ENCODE measurements around the gene BZW2.
"Not testable (repeated sequence)": the region's sequence is repeated elsewhere in the genome, so short reads cannot be mapped to it uniquely, and the experiment has no call there.

BZW2 gene

GRCh38 chr7:16675277-16675676, 29.3 kb downstream of the BZW2 start:
- no peak overlapping the region for H3K4me3 ChIP-seq (ENCODE audit: low read length)
- no peak for TF ChIP-seq ZNF274 (IDR thresholded peaks at IDR 0.05; ENCODE audit: low read depth, low read length)

GRCh38 chr7:16677978-16678494, 32.1 kb downstream of the BZW2 start:
- H3K4me3 ChIP-seq (ENCODE audit: low read length): no peak overlapping the region
- TF ChIP-seq ZNF274 (IDR thresholded peaks at IDR 0.05; ENCODE audit: low read depth, low read length): no peak

GRCh38 chr7:16678645-16679566, 32.9 kb downstream of the BZW2 start:
- H3K4me3 ChIP-seq (ENCODE audit: low read length): not testable (repeated sequence)

GRCh38 chr7:16684935-16685334, 39.0 kb downstream of the BZW2 start:
- no peak overlapping the region for H3K4me3 ChIP-seq (ENCODE audit: low read length)
- TF ChIP-seq ZNF274 (IDR thresholded peaks at IDR 0.05; ENCODE audit: low read depth, low read length): no peak

- no peak overlapping the region for H3K4me3 ChIP-seq (ENCODE audit: low read length)
- no peak for TF ChIP-seq ZNF274 (IDR thresholded peaks at IDR 0.05; ENCODE audit: low read depth, low read length)
These were observed 39.6 kb downstream of the BZW2 start for GRCh38 chr7:16685535-16685934.

- no peak for TF ChIP-seq ZNF274 (IDR thresholded peaks at IDR 0.05; ENCODE audit: low read depth, low read length)
- no peak overlapping the region for H3K4me3 ChIP-seq (ENCODE audit: low read length)
These were observed 42.3 kb downstream of the BZW2 start for GRCh38 chr7:16688249-16688648.

GRCh38 chr7:16691241-16691640, 45.3 kb downstream of the BZW2 start:
- no peak for TF ChIP-seq ZNF274 (IDR thresholded peaks at IDR 0.05; ENCODE audit: low read depth, low read length)
- H3K4me3 ChIP-seq (ENCODE audit: low read length): no peak overlapping the region

- TF ChIP-seq ZNF274 (IDR thresholded peaks at IDR 0.05; ENCODE audit: low read depth, low read length): no peak
- no peak overlapping the region for H3K4me3 ChIP-seq (ENCODE audit: low read length)
These were observed 47.8 kb downstream of the BZW2 start for GRCh38 chr7:16693601-16694318.

- TF ChIP-seq ZNF274 (IDR thresholded peaks at IDR 0.05; ENCODE audit: low read depth, low read length): no peak
- no peak overlapping the region for H3K4me3 ChIP-seq (ENCODE audit: low read length)
These were observed 48.8 kb downstream of the BZW2 start for GRCh38 chr7:16694806-16695205.

- TF ChIP-seq ZNF274 (IDR thresholded peaks at IDR 0.05; ENCODE audit: low read depth, low read length): no peak
- H3K4me3 ChIP-seq (ENCODE audit: low read length): no peak overlapping the region
These were observed 49.7 kb downstream of the BZW2 start for GRCh38 chr7:16695621-16696237.

- no peak overlapping the region for H3K4me3 ChIP-seq (ENCODE audit: low read length)
- TF ChIP-seq ZNF274 (IDR thresholded peaks at IDR 0.05; ENCODE audit: low read depth, low read length): no peak
These were observed 51.7 kb downstream of the BZW2 start for GRCh38 chr7:16697507-16698199.

GRCh38 chr7:16698200-16698905, 52.4 kb downstream of the BZW2 start:
- no peak for TF ChIP-seq ZNF274 (IDR thresholded peaks at IDR 0.05; ENCODE audit: low read depth, low read length)
- H3K4me3 ChIP-seq (ENCODE audit: low read length): no peak overlapping the region

- no peak for TF ChIP-seq ZNF274 (IDR thresholded peaks at IDR 0.05; ENCODE audit: low read depth, low read length)
- H3K4me3 ChIP-seq (ENCODE audit: low read length): no peak overlapping the region
These were observed 56.5 kb downstream of the BZW2 start for GRCh38 chr7:16702441-16702840.

Data from GM08714 (cell line).